ENCODE data around the gene ALG14.
"Not testable (repeated sequence)": the region's sequence is repeated elsewhere in the genome, so short reads cannot be mapped to it uniquely, and the experiment has no call there.

The ALG14 gene

GRCh38 chr1:95096218-95096841 is 23.6 kb upstream of the ALG14 start:
- no peak for DNase-seq (ENCODE audit: extremely low read depth, low read depth)
- no peak overlapping the region for H3K4me3 ChIP-seq (replicated peaks; ENCODE audit: low read depth, low read length)
- no peak for TF ChIP-seq CTCF (IDR thresholded peaks at IDR 0.05; ENCODE audit: low read depth, low read length, missing control alignments)

- no peak overlapping the region for H3K4me3 ChIP-seq (replicated peaks; ENCODE audit: low read depth, low read length)
- DNase-seq (ENCODE audit: extremely low read depth, low read depth) = no peak
- no peak for TF ChIP-seq CTCF (IDR thresholded peaks at IDR 0.05; ENCODE audit: low read depth, low read length, missing control alignments)
Observed at GRCh38 chr1:95095833-95096217, 23.1 kb upstream of the ALG14 start.

GRCh38 chr1:95094923-95095322 is 22.2 kb upstream of the ALG14 start:
- H3K4me3 ChIP-seq (replicated peaks; ENCODE audit: low read depth, low read length) = no peak overlapping the region
- no peak for TF ChIP-seq CTCF (IDR thresholded peaks at IDR 0.05; ENCODE audit: low read depth, low read length, missing control alignments)
- DNase-seq (ENCODE audit: extremely low read depth, low read depth) = no peak

- TF ChIP-seq CTCF (IDR thresholded peaks at IDR 0.05; ENCODE audit: low read depth, low read length, missing control alignments) = no peak
- DNase-seq (ENCODE audit: extremely low read depth, low read depth) = no peak
- no peak overlapping the region for H3K4me3 ChIP-seq (replicated peaks; ENCODE audit: low read depth, low read length)
Observed at GRCh38 chr1:95093296-95093695, 20.5 kb upstream of the ALG14 start.

GRCh38 chr1:95092891-95093290 is 20.1 kb upstream of the ALG14 start:
- not testable (repeated sequence) for DNase-seq (ENCODE audit: extremely low read depth, low read depth); H3K4me3 ChIP-seq (replicated peaks; ENCODE audit: low read depth, low read length)

- not testable (repeated sequence) for DNase-seq (ENCODE audit: extremely low read depth, low read depth); H3K4me3 ChIP-seq (replicated peaks; ENCODE audit: low read depth, low read length)
Observed at GRCh38 chr1:95091290-95091689, 18.5 kb upstream of the ALG14 start.

- H3K4me3 ChIP-seq (replicated peaks; ENCODE audit: low read depth, low read length) = no peak overlapping the region
- TF ChIP-seq CTCF (IDR thresholded peaks at IDR 0.05; ENCODE audit: low read depth, low read length, missing control alignments) = no peak
- DNase-seq (ENCODE audit: extremely low read depth, low read depth) = no peak
Observed at GRCh38 chr1:95089650-95090287, 17.0 kb upstream of the ALG14 start.

- no peak overlapping the region for H3K4me3 ChIP-seq (replicated peaks; ENCODE audit: low read depth, low read length)
- no peak for TF ChIP-seq CTCF (IDR thresholded peaks at IDR 0.05; ENCODE audit: low read depth, low read length, missing control alignments)
- DNase-seq (ENCODE audit: extremely low read depth, low read depth) = no peak
Observed at GRCh38 chr1:95088303-95088702, 15.6 kb upstream of the ALG14 start.

All from HFF-Myc (cell line).